Measurements from ENCODE around the gene ARHGEF10L.

Gene ARHGEF10L

DNA sequence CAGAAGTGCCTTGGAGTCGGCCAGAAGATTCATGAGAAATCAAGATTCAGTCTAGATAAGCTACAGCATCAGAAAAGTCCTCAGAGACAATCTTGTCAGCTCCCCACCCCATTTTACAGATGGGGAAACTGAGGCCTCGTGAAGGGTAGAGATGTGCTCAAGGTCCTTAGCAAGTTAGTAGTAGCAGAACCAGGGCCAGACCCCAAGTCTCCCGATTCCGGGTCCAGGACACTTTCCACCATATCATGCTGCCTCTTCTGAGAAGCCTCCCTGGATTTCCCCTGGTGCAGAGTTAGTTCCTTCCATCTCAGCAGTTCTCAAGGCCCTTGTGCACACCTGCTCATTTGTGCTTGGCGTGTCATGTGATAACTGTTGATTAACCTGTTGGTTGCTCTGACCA, 124.1 kb downstream of the ARHGEF10L start:
- Histone ChIP-seq H3K4me1 (ENCODE audit: control insufficient read depth in 2 of 2, insufficient read depth in 2 of 2, low read length in 2 of 2) (no peaks in the 10 kb centered on the region), H3K27me3 (ENCODE audit: control insufficient read depth in 2 of 2, insufficient read depth in 2 of 2, low read length in 2 of 2) (no peaks in the 10 kb centered on the region), H3K4me3 (ENCODE audit: low read length in 2 of 2) (no peak overlapping the region), H3K36me3 (ENCODE audit: control insufficient read depth in 2 of 2, insufficient read depth in 2 of 2, low read length in 2 of 2) (peaks cover 67 to 75% of the 10 kb centered on the region in 2 donors), H3K9me3 (ENCODE audit: control insufficient read depth in 2 of 2, low read length in 2 of 2) (no peaks in the 10 kb centered on the region), H3K27ac (ENCODE audit: low read depth in 2 of 2, low read length in 2 of 2) (no peak overlapping the region), H3K9ac (ENCODE audit: low read depth in 1 of 2, low read length in 2 of 2) (no peak overlapping the region)

DNA sequence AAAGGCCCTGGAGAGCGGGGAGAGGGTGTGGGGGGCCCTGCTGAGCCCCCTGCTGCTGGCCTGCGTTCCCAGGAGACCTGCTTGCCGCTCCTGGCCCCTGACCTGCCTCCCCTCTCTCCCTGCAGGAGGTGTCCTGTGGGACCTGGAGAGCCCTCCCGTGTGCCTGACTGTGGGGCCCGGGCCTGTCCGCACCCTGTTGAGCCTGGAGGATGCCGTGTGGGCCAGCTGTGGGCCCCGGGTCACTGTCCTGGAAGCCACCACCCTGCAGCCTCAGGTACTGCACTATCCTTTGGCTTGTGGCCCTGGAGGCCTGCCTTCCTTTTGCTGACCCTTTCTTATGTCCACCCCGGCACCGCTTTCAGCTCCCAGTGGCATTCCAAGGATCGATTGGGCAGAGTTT, 124.8 kb downstream of the ARHGEF10L start:
- no peaks in the 10 kb centered on the region for H3K4me1 ChIP-seq (ENCODE audit: control insufficient read depth in 2 of 2, insufficient read depth in 2 of 2, low read length in 2 of 2)
- H3K36me3 ChIP-seq (ENCODE audit: control insufficient read depth in 2 of 2, insufficient read depth in 2 of 2, low read length in 2 of 2) = peaks cover 67 to 74% of the 10 kb centered on the region in 2 donors
- H3K27ac ChIP-seq (ENCODE audit: low read depth in 2 of 2, low read length in 2 of 2) = no peak overlapping the region
- H3K9me3 ChIP-seq (ENCODE audit: control insufficient read depth in 2 of 2, low read length in 2 of 2) = no peaks in the 10 kb centered on the region
- H3K4me3 ChIP-seq (ENCODE audit: low read length in 2 of 2) = no peak overlapping the region
- H3K27me3 ChIP-seq (ENCODE audit: control insufficient read depth in 2 of 2, insufficient read depth in 2 of 2, low read length in 2 of 2) = no peaks in the 10 kb centered on the region
- H3K9ac ChIP-seq (ENCODE audit: low read depth in 1 of 2, low read length in 2 of 2) = no peak overlapping the region

DNA sequence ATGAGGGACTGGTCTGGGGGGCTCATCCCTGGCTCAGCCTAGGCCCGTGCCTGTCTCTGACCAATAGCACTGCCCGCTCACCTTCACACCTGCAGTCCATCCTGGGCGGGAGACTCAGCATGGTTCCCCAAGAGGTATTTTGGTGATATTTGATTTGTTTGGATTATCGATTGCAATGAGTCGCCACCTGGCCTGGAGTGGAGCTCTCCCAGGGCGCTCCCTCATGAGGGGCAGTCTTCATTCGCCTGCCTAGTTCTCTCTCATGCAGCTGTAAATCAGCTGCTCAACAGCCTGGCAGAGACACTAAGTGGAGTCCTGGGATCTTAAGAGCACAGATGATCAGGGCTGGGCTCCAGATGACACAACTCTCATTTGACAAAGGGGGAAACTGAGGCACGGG, 125.6 kb downstream of the ARHGEF10L start:
- peaks cover 65 to 70% of the 10 kb centered on the region in 2 donors for H3K36me3 ChIP-seq (ENCODE audit: control insufficient read depth in 2 of 2, insufficient read depth in 2 of 2, low read length in 2 of 2)
- no peak overlapping the region for H3K27ac ChIP-seq (ENCODE audit: low read depth in 2 of 2, low read length in 2 of 2)
- H3K9me3 ChIP-seq (ENCODE audit: control insufficient read depth in 2 of 2, low read length in 2 of 2) = no peaks in the 10 kb centered on the region
- H3K9ac ChIP-seq (ENCODE audit: low read depth in 1 of 2, low read length in 2 of 2) = no peak overlapping the region
- no peak overlapping the region for H3K4me3 ChIP-seq (ENCODE audit: low read length in 2 of 2)
- no peaks in the 10 kb centered on the region for H3K4me1 ChIP-seq (ENCODE audit: control insufficient read depth in 2 of 2, insufficient read depth in 2 of 2, low read length in 2 of 2)
- H3K27me3 ChIP-seq (ENCODE audit: control insufficient read depth in 2 of 2, insufficient read depth in 2 of 2, low read length in 2 of 2) = no peaks in the 10 kb centered on the region

DNA sequence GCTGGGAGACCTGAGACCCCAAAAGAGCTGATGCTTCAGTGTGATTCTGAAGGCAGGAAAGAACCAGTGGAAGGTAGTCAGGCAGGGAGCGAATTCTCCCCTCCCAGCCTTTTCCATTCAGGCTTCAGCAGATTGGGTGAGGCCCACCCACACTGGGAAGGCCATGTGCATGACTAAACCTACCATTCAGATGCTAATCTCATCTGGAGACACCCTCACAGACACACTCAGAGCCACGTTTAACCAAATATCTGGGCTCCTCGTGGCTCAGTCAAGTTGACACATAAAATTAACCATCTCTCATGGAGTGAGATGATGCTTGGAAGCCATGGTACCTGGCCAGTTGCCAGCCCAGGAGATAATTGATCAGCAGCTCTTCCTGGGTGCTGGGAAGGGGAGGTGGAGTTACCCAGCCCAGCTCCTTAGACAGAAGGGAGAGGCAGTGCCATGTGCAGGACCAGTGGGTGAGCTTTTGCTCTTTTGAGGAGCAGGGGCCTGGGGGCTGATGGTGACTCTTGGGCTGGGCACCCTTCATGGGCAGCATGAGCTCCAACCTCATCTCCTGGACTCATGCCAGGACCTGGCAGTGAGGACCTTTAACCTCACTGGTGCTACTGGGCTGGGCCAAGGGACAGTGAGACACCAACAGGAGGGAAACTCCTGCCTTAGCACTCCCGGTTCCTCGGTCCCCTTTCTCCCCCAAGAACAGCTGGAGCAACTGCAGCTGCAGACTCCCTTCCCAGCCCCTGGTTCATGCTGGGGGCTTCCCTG, 126.6 kb downstream of the ARHGEF10L start:
- no peak overlapping the region for H3K9ac ChIP-seq (ENCODE audit: low read depth in 1 of 2, low read length in 2 of 2)
- H3K36me3 ChIP-seq (ENCODE audit: control insufficient read depth in 2 of 2, insufficient read depth in 2 of 2, low read length in 2 of 2) = peaks cover 66 to 74% of the 10 kb centered on the region in 2 donors
- no peaks in the 10 kb centered on the region for H3K9me3 ChIP-seq (ENCODE audit: control insufficient read depth in 2 of 2, low read length in 2 of 2)

DNA sequence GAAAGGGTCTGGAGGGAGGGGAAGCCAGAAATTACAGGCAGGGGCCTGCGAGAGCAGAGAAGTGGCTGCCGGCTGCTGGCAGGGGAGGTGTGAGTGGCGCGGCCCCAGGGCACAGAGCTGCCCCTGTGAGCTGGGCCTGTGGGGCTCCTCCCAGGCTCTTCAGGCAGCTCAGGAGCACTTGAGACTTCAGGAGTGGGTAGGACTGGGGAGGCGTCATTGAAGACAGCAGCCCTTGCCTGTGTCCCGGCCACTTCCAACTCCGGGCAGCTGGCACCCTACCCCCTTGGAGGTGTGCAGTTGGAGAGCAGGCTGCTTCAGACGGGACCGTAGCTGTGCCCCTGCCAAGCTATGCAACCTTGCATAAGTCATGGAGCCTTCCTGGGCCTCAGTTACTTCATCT, 128.1 kb downstream of the ARHGEF10L start:
- Histone ChIP-seq H3K9me3 (ENCODE audit: control insufficient read depth in 2 of 2, low read length in 2 of 2) (no peaks in the 10 kb centered on the region), H3K27me3 (ENCODE audit: control insufficient read depth in 2 of 2, insufficient read depth in 2 of 2, low read length in 2 of 2) (no peaks in the 10 kb centered on the region), H3K4me1 (ENCODE audit: control insufficient read depth in 2 of 2, insufficient read depth in 2 of 2, low read length in 2 of 2) (no peaks in the 10 kb centered on the region), H3K36me3 (ENCODE audit: control insufficient read depth in 2 of 2, insufficient read depth in 2 of 2, low read length in 2 of 2) (peaks cover 61 to 67% of the 10 kb centered on the region in 2 donors), H3K9ac (ENCODE audit: low read depth in 1 of 2, low read length in 2 of 2) (no peak overlapping the region), H3K27ac (ENCODE audit: low read depth in 2 of 2, low read length in 2 of 2) (no peak overlapping the region), H3K4me3 (ENCODE audit: low read length in 2 of 2) (no peak overlapping the region)

More for the DNA sequence above, 126.6 kb downstream of the ARHGEF10L start:
- H3K4me3 ChIP-seq (ENCODE audit: low read length in 2 of 2) = no peak overlapping the region
- H3K27me3 ChIP-seq (ENCODE audit: control insufficient read depth in 2 of 2, insufficient read depth in 2 of 2, low read length in 2 of 2) = no peaks in the 10 kb centered on the region
- H3K4me1 ChIP-seq (ENCODE audit: control insufficient read depth in 2 of 2, insufficient read depth in 2 of 2, low read length in 2 of 2) = no peaks in the 10 kb centered on the region
- H3K27ac ChIP-seq (ENCODE audit: low read depth in 2 of 2, low read length in 2 of 2) = no peak overlapping the region

DNA sequence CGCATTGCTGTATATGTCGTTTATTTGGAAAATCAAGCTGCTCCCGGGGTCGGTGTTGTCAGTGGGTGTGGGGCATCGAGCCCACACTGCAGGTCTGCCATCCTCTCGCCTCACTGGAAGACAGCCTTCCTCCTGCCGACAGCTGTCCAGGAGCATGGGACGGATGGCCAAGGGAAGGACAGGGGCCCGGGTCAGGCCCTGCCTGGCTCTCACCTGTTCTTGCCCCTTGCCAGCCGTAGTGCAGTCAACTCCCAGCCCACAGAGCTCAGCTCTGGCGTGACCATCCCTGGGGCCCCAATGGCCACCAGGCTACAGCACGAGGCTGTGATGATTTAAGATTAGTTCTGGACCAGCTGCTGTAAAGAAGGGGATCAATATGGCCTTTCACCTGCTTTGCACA, 128.7 kb downstream of the ARHGEF10L start:
- Histone ChIP-seq H3K36me3 (ENCODE audit: control insufficient read depth in 2 of 2, insufficient read depth in 2 of 2, low read length in 2 of 2) (peaks cover 63 to 70% of the 10 kb centered on the region in 2 donors), H3K27me3 (ENCODE audit: control insufficient read depth in 2 of 2, insufficient read depth in 2 of 2, low read length in 2 of 2) (no peaks in the 10 kb centered on the region), H3K27ac (ENCODE audit: low read depth in 2 of 2, low read length in 2 of 2) (no peak overlapping the region), H3K9ac (ENCODE audit: low read depth in 1 of 2, low read length in 2 of 2) (no peak overlapping the region), H3K4me3 (ENCODE audit: low read length in 2 of 2) (no peak overlapping the region), H3K4me1 (ENCODE audit: control insufficient read depth in 2 of 2, insufficient read depth in 2 of 2, low read length in 2 of 2) (no peaks in the 10 kb centered on the region), H3K9me3 (ENCODE audit: control insufficient read depth in 2 of 2, low read length in 2 of 2) (no peaks in the 10 kb centered on the region)

DNA sequence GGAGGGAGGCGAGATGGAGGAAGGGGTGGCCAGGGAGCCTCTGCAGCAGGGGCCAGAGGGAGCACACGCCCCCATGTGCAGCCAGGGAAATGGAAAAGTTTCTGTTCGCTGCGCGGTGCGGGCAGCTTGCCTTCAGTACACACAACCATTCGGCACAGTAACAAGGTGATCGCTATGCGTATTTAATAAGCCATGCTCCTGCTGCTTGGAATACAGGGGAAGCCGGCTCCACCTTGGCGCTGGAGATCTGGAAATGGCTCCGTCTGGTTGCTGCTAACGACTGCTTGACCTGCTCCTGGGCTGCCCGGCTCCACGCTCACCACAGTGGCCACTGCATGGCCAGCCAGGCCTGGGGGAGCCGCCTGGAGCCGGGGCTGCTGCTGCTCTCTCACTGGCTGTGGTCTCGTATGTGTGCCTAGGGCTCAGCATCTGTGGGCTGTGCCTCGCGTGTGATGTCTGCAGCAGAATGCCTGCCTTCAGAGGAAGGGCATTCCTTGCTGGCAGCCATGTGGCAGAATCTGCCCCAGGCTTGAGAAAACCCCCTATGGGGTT, 129.2 kb downstream of the ARHGEF10L start:
- peaks cover 63 to 70% of the 10 kb centered on the region in 2 donors for H3K36me3 ChIP-seq (ENCODE audit: control insufficient read depth in 2 of 2, insufficient read depth in 2 of 2, low read length in 2 of 2)
- no peak overlapping the region for H3K9ac ChIP-seq (ENCODE audit: low read depth in 1 of 2, low read length in 2 of 2)
- no peak overlapping the region for H3K4me3 ChIP-seq (ENCODE audit: low read length in 2 of 2)
- no peaks in the 10 kb centered on the region for H3K9me3 ChIP-seq (ENCODE audit: control insufficient read depth in 2 of 2, low read length in 2 of 2)
- no peaks in the 10 kb centered on the region for H3K27me3 ChIP-seq (ENCODE audit: control insufficient read depth in 2 of 2, insufficient read depth in 2 of 2, low read length in 2 of 2)
- H3K4me1 ChIP-seq (ENCODE audit: control insufficient read depth in 2 of 2, insufficient read depth in 2 of 2, low read length in 2 of 2) = no peaks in the 10 kb centered on the region
- H3K27ac ChIP-seq (ENCODE audit: low read depth in 2 of 2, low read length in 2 of 2) = no peak overlapping the region

DNA sequence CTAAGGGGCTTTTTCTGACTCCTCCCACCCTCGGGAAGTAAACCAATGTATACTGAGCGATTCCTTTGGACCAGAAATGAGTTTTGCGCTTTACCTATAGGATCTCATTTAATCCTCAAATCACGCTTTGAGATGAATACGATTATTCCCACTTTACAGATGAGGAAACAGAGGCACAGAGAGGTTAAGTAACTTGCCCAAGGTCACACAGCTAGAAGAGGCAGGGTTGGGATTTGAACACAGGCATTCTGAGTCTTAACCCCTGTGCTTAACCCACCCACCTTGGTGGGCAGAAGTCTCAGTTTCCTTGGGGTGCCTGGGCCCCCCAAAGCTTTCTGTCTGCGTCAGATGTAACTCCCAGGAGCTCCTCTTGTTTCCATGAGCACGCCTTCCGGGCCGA, 129.8 kb downstream of the ARHGEF10L start:
- Histone ChIP-seq H3K27me3 (ENCODE audit: control insufficient read depth in 2 of 2, insufficient read depth in 2 of 2, low read length in 2 of 2) (no peaks in the 10 kb centered on the region), H3K9me3 (ENCODE audit: control insufficient read depth in 2 of 2, low read length in 2 of 2) (no peaks in the 10 kb centered on the region), H3K9ac (ENCODE audit: low read depth in 1 of 2, low read length in 2 of 2) (no peak overlapping the region), H3K36me3 (ENCODE audit: control insufficient read depth in 2 of 2, insufficient read depth in 2 of 2, low read length in 2 of 2) (peaks cover 63 to 71% of the 10 kb centered on the region in 2 donors), H3K27ac (ENCODE audit: low read depth in 2 of 2, low read length in 2 of 2) (no peak overlapping the region), H3K4me1 (ENCODE audit: control insufficient read depth in 2 of 2, insufficient read depth in 2 of 2, low read length in 2 of 2) (no peaks in the 10 kb centered on the region), H3K4me3 (ENCODE audit: low read length in 2 of 2) (no peak overlapping the region)

DNA sequence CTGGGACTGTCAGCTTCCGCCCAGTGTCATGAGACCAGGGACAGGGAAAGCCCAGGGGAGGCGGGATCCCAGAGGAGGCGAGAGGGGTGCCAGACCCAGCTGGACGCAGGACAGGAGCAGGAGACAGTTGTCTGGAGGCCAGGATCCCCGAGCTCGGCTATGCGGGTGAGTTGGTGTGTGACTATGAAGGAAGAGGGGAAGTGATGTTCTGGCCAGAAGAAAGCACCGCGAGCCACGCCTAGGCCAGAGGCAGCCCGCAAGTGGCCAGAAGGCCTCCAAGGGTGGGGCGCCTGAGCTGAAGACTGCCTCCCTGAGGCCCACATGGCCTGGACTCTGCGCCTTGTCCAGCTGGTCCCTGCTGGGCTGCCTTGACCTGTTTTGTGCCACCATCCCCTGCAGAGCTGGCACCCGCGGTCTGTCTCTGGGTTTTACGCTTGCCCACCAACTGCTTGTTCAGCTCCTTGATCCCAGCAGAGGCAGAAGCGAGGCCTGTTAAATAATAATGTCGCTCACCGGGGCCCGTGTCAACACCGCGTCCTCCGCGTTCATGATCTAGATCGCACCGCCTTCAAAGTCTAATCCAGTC, 130.5 kb downstream of the ARHGEF10L start:
- no peak overlapping the region for H3K4me3 ChIP-seq (ENCODE audit: low read length in 2 of 2)
- peaks cover 63 to 69% of the 10 kb centered on the region in 2 donors for H3K36me3 ChIP-seq (ENCODE audit: control insufficient read depth in 2 of 2, insufficient read depth in 2 of 2, low read length in 2 of 2)
- H3K27me3 ChIP-seq (ENCODE audit: control insufficient read depth in 2 of 2, insufficient read depth in 2 of 2, low read length in 2 of 2) = no peaks in the 10 kb centered on the region
- no peak overlapping the region for H3K9ac ChIP-seq (ENCODE audit: low read depth in 1 of 2, low read length in 2 of 2)
- no peaks in the 10 kb centered on the region for H3K9me3 ChIP-seq (ENCODE audit: control insufficient read depth in 2 of 2, low read length in 2 of 2)
- H3K4me1 ChIP-seq (ENCODE audit: control insufficient read depth in 2 of 2, insufficient read depth in 2 of 2, low read length in 2 of 2) = no peaks in the 10 kb centered on the region
- H3K27ac ChIP-seq (ENCODE audit: low read depth in 2 of 2, low read length in 2 of 2) = no peak overlapping the region

DNA sequence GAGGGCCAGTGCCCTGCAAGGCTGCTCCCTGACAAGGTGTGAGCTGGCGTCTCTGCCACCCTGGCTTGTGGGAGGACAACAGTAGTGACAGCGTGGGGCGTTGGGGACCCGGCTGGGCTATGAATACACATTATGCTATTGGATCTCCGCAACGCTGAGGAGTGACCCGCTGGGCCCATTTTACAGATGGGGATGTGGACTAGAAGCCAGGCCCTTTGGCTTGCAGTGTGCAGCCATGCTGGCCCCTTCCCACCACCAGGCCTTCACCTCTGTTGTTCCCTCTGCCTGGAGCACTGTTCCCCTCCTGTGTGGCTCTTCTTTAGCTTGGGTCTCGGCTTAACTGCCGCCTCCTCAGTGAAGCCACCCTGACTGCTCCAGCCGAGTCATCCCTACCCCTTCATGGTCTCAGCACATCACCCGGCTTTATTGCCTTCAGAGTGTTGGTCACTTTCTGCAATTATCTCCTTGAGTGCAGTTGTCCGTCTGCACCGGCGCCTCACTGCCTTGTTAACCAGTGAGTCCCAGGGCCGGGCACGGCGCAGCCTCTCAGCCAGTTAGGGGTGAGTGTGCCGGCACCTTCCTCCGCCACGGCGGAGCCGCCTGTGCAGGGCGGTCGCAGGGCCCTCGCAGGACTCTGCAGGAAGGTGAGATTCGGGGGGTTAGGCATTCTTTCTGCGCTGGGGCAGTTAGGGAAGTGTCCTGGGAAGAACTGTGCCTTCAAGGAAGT, 131.3 kb downstream of the ARHGEF10L start:
- Histone ChIP-seq H3K9ac (ENCODE audit: low read depth in 1 of 2, low read length in 2 of 2) (no peak overlapping the region), H3K36me3 (ENCODE audit: control insufficient read depth in 2 of 2, insufficient read depth in 2 of 2, low read length in 2 of 2) (peaks cover 62 to 69% of the 10 kb centered on the region in 2 donors), H3K27me3 (ENCODE audit: control insufficient read depth in 2 of 2, insufficient read depth in 2 of 2, low read length in 2 of 2) (no peaks in the 10 kb centered on the region), H3K4me3 (ENCODE audit: low read length in 2 of 2) (no peak overlapping the region), H3K27ac (ENCODE audit: low read depth in 2 of 2, low read length in 2 of 2) (no peak overlapping the region), H3K4me1 (ENCODE audit: control insufficient read depth in 2 of 2, insufficient read depth in 2 of 2, low read length in 2 of 2) (no peaks in the 10 kb centered on the region), H3K9me3 (ENCODE audit: control insufficient read depth in 2 of 2, low read length in 2 of 2) (no peaks in the 10 kb centered on the region)

Measured in mucosa of rectum (tissue), 2 donors.